Mesenchymal stem cell (in vitro differentiated cells and primary cell): ENCODE results near the gene NSUN4.

ENCODE experiments used
- DNase-seq: peaks from one replicate; pipeline ENCODE4 v3.0.0-alpha.2; 2013
- H2AFZ ChIP-seq: one replicate; pipeline ENCODE4 v1.6.1; 2013; ENCODE audit warnings: low read depth, mild to moderate bottlenecking, control low read depth, inconsistent platforms, low read length, moderate library complexity
- H2AK5ac ChIP-seq: 2 replicates; pipeline ENCODE4 v1.6.1; 2013; ENCODE audit warnings: low read length, moderate library complexity, mild to moderate bottlenecking, inconsistent platforms; ENCODE audit not compliant: severe bottlenecking
- H2BK120ac ChIP-seq: one replicate; pipeline ENCODE4 v1.6.1; 2013; ENCODE audit warnings: low read depth, mild to moderate bottlenecking, inconsistent platforms, low read length, moderate library complexity
- H2BK12ac ChIP-seq, 2 experiments: one replicate each; pipeline ENCODE4 v1.6.1; 2013; ENCODE audit warnings: inconsistent platforms in 2 of 2, low read length in 2 of 2, mild to moderate bottlenecking in 2 of 2, moderate library complexity in 2 of 2, control low read depth in 1 of 2
- H2BK15ac ChIP-seq: one replicate; pipeline ENCODE4 v1.6.1; 2013; ENCODE audit warnings: mild to moderate bottlenecking, low read depth, inconsistent platforms; ENCODE audit not compliant: poor library complexity, severe bottlenecking
- H2BK5ac ChIP-seq: 2 replicates; pipeline ENCODE4 v1.6.1; 2013; ENCODE audit warnings: low read depth, mild to moderate bottlenecking, low read length, control low read depth, inconsistent platforms; ENCODE audit not compliant: poor library complexity, severe bottlenecking
- H3K14ac ChIP-seq, 2 experiments: one replicate each; pipeline ENCODE4 v1.6.1; 2013; ENCODE audit warnings: inconsistent platforms in 2 of 2, low read length in 2 of 2, control low read depth in 1 of 2, mild to moderate bottlenecking in 1 of 2, moderate library complexity in 1 of 2
- H3K18ac ChIP-seq, 2 experiments: one replicate each; pipeline ENCODE4 v1.6.1; 2013; ENCODE audit warnings: inconsistent platforms in 2 of 2, low read length in 2 of 2, control low read depth in 1 of 2, low read depth in 1 of 2, mild to moderate bottlenecking in 1 of 2
- H3K23ac ChIP-seq, 2 experiments: one replicate each; pipeline ENCODE4 v1.6.1; 2013; ENCODE audit warnings: inconsistent platforms in 2 of 2, low read length in 2 of 2, mild to moderate bottlenecking in 2 of 2, moderate library complexity in 2 of 2, control low read depth in 1 of 2
- H3K27ac ChIP-seq: 2 replicates; pipeline ENCODE4 v1.5.1; 2013; ENCODE audit warnings: mild to moderate bottlenecking, moderate library complexity, low read length, control low read depth, inconsistent platforms; ENCODE audit not compliant: poor library complexity, severe bottlenecking
- H3K27me3 ChIP-seq, 2 experiments: 2 replicates each; pipeline versions ENCODE4 v1.6.1 to v1.7.0; 2013; ENCODE audit warnings: low read length in 2 of 2, mild to moderate bottlenecking in 2 of 2, moderate library complexity in 2 of 2, control low read depth in 1 of 2, inconsistent platforms in 1 of 2; ENCODE audit not compliant: control insufficient read depth in 1 of 2, insufficient read depth in 1 of 2
- H3K36me3 ChIP-seq, 2 experiments: 2 replicates each; pipeline versions ENCODE4 v1.6.1 to v1.7.0; 2013; ENCODE audit warnings: low read length in 2 of 2, control low read depth in 1 of 2, inconsistent platforms in 1 of 2, low read depth in 1 of 2, mild to moderate bottlenecking in 1 of 2; ENCODE audit not compliant: insufficient read depth in 2 of 2, control insufficient read depth in 1 of 2
- H3K4ac ChIP-seq, 2 experiments: one replicate each; pipeline ENCODE4 v1.6.1; 2013; ENCODE audit warnings: inconsistent platforms in 2 of 2, low read length in 2 of 2, mild to moderate bottlenecking in 2 of 2, moderate library complexity in 2 of 2, control low read depth in 1 of 2, low read depth in 1 of 2
- H3K4me1 ChIP-seq: 2 replicates; pipeline ENCODE4 v1.6.1; 2013; ENCODE audit warnings: low read depth, low read length, control low read depth; ENCODE audit not compliant: control insufficient read depth, insufficient read depth
- H3K4me2 ChIP-seq: 2 replicates; pipeline ENCODE4 v1.6.1; 2013; ENCODE audit warnings: low read length, mild to moderate bottlenecking, inconsistent platforms; ENCODE audit not compliant: poor library complexity, severe bottlenecking
- H3K4me3 ChIP-seq, 2 experiments: 2 replicates each; pipeline versions ENCODE4 v1.5.1 to v1.7.0; 2013; ENCODE audit warnings: low read length in 2 of 2, mild to moderate bottlenecking in 2 of 2, control low read depth in 1 of 2, low read depth in 1 of 2; ENCODE audit not compliant: insufficient read depth in 1 of 2
- H3K79me1 ChIP-seq: replicated peaks from 2 replicates; pipeline ENCODE4 v1.6.1; 2013; ENCODE audit warnings: mild to moderate bottlenecking, control low read depth, low read length, inconsistent platforms; ENCODE audit not compliant: poor library complexity, severe bottlenecking
- H3K9ac ChIP-seq: 2 replicates; pipeline ENCODE4 v1.7.0; 2013; ENCODE audit warnings: mild to moderate bottlenecking, low read length, moderate library complexity
- H3K9me3 ChIP-seq: 2 replicates; pipeline ENCODE4 v1.7.0; 2013; ENCODE audit warnings: mild to moderate bottlenecking, low read length; ENCODE audit not compliant: control insufficient read depth
- H4K8ac ChIP-seq: one replicate; pipeline ENCODE4 v1.6.1; 2013; ENCODE audit warnings: inconsistent platforms, mild to moderate bottlenecking, low read length, moderate library complexity
- H4K91ac ChIP-seq: one replicate; pipeline ENCODE4 v1.6.1; 2013; ENCODE audit warnings: mild to moderate bottlenecking, low read length, inconsistent platforms
- WGBS: methylation state at CpG from one replicate; pipeline ENCODE4 v1.1.7; 2013; ENCODE audit warnings: mixed read lengths; 5-methylcytosine and 5-hydroxymethylcytosine counted together

NSUN4 gene

DNA sequence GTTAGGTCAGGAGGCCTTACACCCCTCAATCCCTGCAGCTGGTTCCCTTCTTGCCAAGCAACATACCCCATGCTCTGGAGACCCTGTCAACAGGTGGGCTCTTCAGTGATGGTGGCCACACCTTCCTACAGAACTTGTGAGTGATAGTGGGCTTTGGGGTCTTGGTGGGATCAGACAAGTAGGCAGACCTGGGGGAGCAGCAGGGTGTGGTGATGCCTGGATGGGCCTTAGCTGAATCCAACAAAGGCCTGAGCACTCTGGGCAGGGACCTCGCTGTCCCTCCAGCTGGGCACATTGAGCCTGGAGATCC is 68.4 kb downstream of the NSUN4 start:
- Histone ChIP-seq H2BK120ac (no peak overlapping the region), H2BK5ac (no peak overlapping the region), H3K18ac (no peak overlapping the region), H3K4me3 (no peak overlapping the region), H2AFZ (no peak overlapping the region), H3K36me3 (no peaks in the 10 kb centered on the region), H4K91ac (no peak overlapping the region), H2AK5ac (no peak overlapping the region), H3K9ac (no peak overlapping the region), H3K79me1 (no peaks in the 10 kb centered on the region), H3K23ac (no peak overlapping the region), H3K27ac (no peak overlapping the region), H3K27me3 (peaks cover 6 to 19% of the 10 kb centered on the region in 2 experiments), H3K9me3 (no peaks in the 10 kb centered on the region), H2BK15ac (no peak overlapping the region), H3K4me1 (peaks cover 14% of the 10 kb centered on the region), H3K14ac (no peak overlapping the region), H2BK12ac (no peak overlapping the region), H3K4ac (no peak overlapping the region), H4K8ac (no peak overlapping the region), H3K4me2 (no peak overlapping the region)
- 100% methylated on average over 1 of the region's 1 CpG for WGBS
- no peak for DNase-seq

DNA sequence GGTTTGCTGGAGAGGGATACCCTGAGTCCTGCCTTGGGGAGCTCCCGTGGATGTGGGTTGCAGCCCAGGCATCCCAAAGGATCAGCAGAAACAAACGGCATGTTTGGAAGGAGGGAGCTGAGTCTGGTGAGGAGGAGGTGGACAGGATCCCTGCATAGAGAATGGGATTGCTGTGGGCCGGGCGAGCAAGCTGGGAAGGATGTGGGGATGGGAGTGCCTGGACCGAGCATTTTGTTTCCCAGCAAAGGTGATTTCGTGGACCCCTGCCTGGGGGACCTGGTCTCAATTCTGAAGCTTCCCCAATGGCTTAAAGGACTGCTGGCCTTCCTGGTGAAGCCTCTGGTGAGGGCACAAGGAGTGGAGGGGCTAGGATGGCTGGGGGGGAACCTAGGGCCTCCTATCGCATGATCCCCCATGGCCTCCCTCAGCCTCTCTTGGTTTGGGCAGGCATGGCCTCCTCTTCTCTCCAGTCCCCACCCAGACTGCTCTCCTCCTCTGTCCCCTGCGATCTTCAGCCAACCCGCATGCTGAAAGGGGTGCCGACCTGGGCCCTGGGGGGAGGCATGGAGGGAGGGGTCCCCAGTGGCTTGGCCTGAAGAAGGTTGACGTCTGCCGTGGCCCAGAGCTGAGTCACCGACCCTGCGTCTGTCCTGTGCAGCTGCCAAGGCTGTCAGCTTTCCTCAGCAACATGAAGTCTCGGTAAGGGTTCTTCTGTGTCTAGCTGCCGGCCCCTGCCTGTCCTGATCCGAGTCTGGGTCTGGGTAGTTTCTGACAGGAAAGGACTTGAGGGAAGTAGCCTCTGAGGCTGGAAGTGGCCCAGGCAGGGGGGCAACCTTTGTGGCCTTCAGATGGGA is 69.8 kb downstream of the NSUN4 start:
- Histone ChIP-seq H3K27me3 (peaks cover 14 to 15% of the 10 kb centered on the region in 2 experiments), H2BK120ac (no peak overlapping the region), H4K8ac (no peak overlapping the region), H4K91ac (no peak overlapping the region), H3K9me3 (no peaks in the 10 kb centered on the region), H3K27ac (no peak overlapping the region), H3K36me3 (no peaks in the 10 kb centered on the region), H2BK15ac (no peak overlapping the region), H3K4me3 (no peak overlapping the region), H2BK12ac (no peak overlapping the region), H3K18ac (no peak overlapping the region), H3K14ac (no peak overlapping the region), H3K4me2 (no peak overlapping the region), H3K4me1 (peaks cover 14% of the 10 kb centered on the region), H3K9ac (peak overlapping the region; percentile 25), H2AFZ (no peak overlapping the region), H2BK5ac (no peak overlapping the region), H2AK5ac (no peak overlapping the region), H3K79me1 (no peaks in the 10 kb centered on the region), H3K23ac (no peak overlapping the region), H3K4ac (no peak overlapping the region)
- DNase-seq, result no peak
- WGBS, result 73% methylated on average over 16 of the region's 17 CpGs

DNA sequence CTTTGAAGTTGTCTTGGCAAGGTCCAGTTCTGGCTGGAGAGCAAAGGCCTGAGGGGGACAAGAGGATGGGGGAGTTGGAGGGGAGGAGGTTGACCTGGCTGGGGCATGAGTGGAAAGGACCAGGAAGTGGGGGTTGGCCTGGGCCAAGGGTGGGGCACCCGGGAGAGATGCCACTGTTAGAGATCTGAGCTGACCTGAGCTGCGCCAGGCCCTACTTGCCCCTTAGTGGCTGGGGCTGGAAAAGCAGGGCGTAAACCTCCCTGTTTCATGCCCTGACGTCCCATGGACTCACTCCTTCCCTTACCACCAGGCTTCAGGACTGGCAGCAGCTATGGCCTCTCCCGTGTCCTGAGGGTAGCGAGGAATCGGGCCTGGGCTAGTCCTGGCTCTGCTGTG is 70.4 kb downstream of the NSUN4 start:
- no peak overlapping the region for H3K4me2 ChIP-seq
- no peak overlapping the region for H3K27ac ChIP-seq
- H3K4me3 ChIP-seq, result no peak overlapping the region
- no peak overlapping the region for H2AFZ ChIP-seq
- no peak overlapping the region for H3K18ac ChIP-seq
- H2BK120ac ChIP-seq, result no peak overlapping the region
- H4K91ac ChIP-seq, result no peak overlapping the region
- no peak overlapping the region for H2BK12ac ChIP-seq
- peaks cover 13% of the 10 kb centered on the region for H3K4me1 ChIP-seq
- H3K27me3 ChIP-seq, result peaks cover 19% of the 10 kb centered on the region in 2 experiments
- WGBS, result 90% methylated on average over 7 of the region's 7 CpGs
- H3K79me1 ChIP-seq, result no peaks in the 10 kb centered on the region
- H2BK15ac ChIP-seq, result no peak overlapping the region
- peak overlapping the region; percentile 25 for H3K9ac ChIP-seq
- H3K4ac ChIP-seq, result no peak overlapping the region
- no peak overlapping the region for H3K14ac ChIP-seq
- H2BK5ac ChIP-seq, result no peak overlapping the region
- H3K36me3 ChIP-seq, result no peaks in the 10 kb centered on the region
- no peak for DNase-seq
- H2AK5ac ChIP-seq, result no peak overlapping the region
- H4K8ac ChIP-seq, result no peak overlapping the region
- no peaks in the 10 kb centered on the region for H3K9me3 ChIP-seq
- H3K23ac ChIP-seq, result no peak overlapping the region
